ENCODE results near the gene CLASP1.

The CLASP1 gene

GRCh38 chr2:121429927-121430520 is 219.2 kb downstream of the CLASP1 start:
- no peak for DNase-seq (ENCODE audit: low spot score)
- in situ Hi-C loops (cut with MboI; ENCODE audit: low pct_unique_long_range_greater_than_20kb, low sequenced_read_pairs, unreplicated experiment), result no loop called here
- no peak for TF ChIP-seq CTCF (IDR thresholded peaks at IDR 0.05; ENCODE audit: extremely low read depth, insufficient read depth, missing control alignments)

- in situ Hi-C loops (cut with MboI; ENCODE audit: low pct_unique_long_range_greater_than_20kb, low sequenced_read_pairs, unreplicated experiment), result no loop called here
- TF ChIP-seq CTCF (IDR thresholded peaks at IDR 0.05; ENCODE audit: extremely low read depth, insufficient read depth, missing control alignments), result no peak
- DNase-seq (ENCODE audit: low spot score), result no peak
Observed at GRCh38 chr2:121429119-121429903, 220.0 kb downstream of the CLASP1 start.

GRCh38 chr2:121427187-121427689 is 222.0 kb downstream of the CLASP1 start:
- no peak for DNase-seq (ENCODE audit: low spot score)
- in situ Hi-C loops (cut with MboI; ENCODE audit: low pct_unique_long_range_greater_than_20kb, low sequenced_read_pairs, unreplicated experiment), result no loop called here
- TF ChIP-seq CTCF (IDR thresholded peaks at IDR 0.05; ENCODE audit: extremely low read depth, insufficient read depth, missing control alignments), result no peak

- DNase-seq (ENCODE audit: low spot score), result no peak
- in situ Hi-C loops (cut with MboI; ENCODE audit: low pct_unique_long_range_greater_than_20kb, low sequenced_read_pairs, unreplicated experiment), result no loop called here
- no peak for TF ChIP-seq CTCF (IDR thresholded peaks at IDR 0.05; ENCODE audit: extremely low read depth, insufficient read depth, missing control alignments)
Observed at GRCh38 chr2:121420486-121420885, 228.8 kb downstream of the CLASP1 start.

- in situ Hi-C loops (cut with MboI; ENCODE audit: low pct_unique_long_range_greater_than_20kb, low sequenced_read_pairs, unreplicated experiment), result no loop called here
- DNase-seq (ENCODE audit: low spot score), result no peak
- TF ChIP-seq CTCF (IDR thresholded peaks at IDR 0.05; ENCODE audit: extremely low read depth, insufficient read depth, missing control alignments), result no peak
Observed at GRCh38 chr2:121419081-121419699, 230.1 kb downstream of the CLASP1 start.

- in situ Hi-C loops (cut with MboI; ENCODE audit: low pct_unique_long_range_greater_than_20kb, low sequenced_read_pairs, unreplicated experiment), result no loop called here
- TF ChIP-seq CTCF (IDR thresholded peaks at IDR 0.05; ENCODE audit: extremely low read depth, insufficient read depth, missing control alignments), result no peak
- DNase-seq (ENCODE audit: low spot score), result no peak
Observed at GRCh38 chr2:121418494-121419058, 230.7 kb downstream of the CLASP1 start.
